Activated naive CD8-positive, alpha-beta T cell treated with anti-CD3 and anti-CD28 coated beads, Interleukin-2, amount 50 U/mL, for 16 hours (primary cell): ENCODE data around the gene TSPAN18.

Experiments used
- DNase-seq: peaks from one replicate; pipeline ENCODE4 v3.0.0-alpha.2; 2020; ENCODE audit warnings: low read depth, low spot score

TSPAN18 gene

DNA sequence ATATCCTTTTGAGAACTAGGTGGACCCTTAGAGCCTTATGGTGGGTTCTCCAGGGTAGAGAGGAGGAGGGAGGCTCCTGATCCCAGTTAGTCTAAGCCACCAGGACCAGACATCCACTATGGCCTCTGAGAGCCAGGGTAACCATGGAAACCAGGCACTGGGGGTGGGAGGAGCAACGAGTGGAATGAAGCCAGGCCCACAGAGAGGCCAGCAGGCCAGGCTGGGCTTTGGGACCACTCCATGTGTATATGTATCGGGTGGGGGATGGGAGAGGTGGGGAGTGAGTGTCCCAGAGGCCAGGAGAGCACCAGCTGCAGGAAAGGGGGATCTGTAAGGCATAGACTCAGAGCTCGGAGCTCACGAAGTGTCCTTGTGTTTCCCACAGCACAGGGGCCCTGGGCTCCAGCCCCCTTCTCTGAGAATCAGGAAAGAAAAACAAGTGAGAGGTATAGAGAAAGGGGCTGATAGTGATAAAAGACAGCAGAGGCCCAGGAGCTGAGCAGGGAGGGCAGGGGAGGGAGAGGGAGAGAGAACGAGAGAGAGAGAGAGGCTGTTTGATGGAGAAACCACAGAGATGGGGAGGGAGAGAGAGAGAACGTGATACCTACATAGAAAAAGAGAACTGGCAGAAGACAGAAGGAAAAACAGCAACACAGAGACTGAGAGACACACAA, 15.5 kb upstream of the TSPAN18 start:
- DNase-seq: no peak

DNA sequence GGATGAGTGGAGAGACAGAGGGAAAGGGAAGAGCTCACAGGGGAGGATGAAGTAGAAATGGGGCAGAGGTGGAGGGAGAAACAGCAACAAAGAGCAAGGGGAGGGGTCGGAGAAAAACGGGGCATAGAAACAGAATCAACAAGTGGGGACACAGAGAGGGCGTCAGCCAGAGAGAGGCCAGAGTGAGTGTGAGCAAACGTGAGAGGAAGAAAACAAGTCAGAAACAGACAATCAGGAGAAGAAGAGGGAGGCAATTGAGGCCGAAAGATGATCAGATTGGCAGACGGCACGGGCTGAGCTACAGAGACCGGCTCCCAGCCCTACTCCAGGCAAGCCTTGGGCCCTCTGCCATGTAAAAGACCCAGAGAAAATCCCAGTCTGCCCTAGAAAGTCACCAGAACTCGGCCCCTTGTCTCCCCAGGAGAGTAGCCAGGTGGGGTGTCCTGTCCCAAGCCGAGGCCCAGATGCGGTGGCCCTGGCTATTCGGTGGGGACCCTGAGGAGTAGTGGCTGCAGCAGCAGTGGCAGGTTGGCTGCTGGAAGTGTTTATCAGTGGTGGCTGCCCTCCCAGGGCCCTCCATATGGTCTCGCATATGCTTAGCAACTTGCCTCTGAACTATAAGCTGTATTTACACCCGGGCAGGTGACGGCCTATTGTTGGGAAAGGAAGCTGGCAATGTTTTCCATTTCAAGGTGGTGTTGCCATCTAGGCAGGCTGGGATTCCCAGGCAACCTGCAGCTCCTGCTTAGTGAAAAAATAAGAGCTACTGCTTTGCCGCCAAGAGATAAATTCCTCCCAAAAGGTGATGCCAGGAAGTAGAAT, 14.8 kb upstream of the TSPAN18 start:
- no peak for DNase-seq

- DNase-seq: no peak
These were observed 13.7 kb upstream of the TSPAN18 start for GRCh38 chr11:44713022-44713421.

DNA sequence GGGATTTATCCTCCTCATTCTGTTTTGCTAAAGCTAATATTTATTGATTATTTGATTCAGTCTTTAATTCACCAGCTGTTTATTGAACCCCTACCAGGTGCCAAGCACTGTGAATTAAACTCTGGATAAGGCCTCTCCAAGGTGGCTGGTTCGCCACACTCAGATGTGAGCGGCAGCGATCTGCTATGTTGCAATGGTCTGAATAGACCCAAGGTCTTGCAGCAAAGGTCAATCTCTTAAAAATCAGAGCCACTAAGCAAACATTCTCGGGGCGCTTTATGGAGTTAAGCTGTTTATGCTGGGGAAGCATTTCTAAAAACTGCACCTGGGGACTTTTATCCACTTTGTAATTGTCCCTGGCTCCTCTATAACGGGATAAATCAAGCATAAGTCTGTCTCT, 10.5 kb upstream of the TSPAN18 start:
- DNase-seq: no peak

GRCh38 chr11:44718057-44718456, 8.7 kb upstream of the TSPAN18 start:
- no peak for DNase-seq

DNA sequence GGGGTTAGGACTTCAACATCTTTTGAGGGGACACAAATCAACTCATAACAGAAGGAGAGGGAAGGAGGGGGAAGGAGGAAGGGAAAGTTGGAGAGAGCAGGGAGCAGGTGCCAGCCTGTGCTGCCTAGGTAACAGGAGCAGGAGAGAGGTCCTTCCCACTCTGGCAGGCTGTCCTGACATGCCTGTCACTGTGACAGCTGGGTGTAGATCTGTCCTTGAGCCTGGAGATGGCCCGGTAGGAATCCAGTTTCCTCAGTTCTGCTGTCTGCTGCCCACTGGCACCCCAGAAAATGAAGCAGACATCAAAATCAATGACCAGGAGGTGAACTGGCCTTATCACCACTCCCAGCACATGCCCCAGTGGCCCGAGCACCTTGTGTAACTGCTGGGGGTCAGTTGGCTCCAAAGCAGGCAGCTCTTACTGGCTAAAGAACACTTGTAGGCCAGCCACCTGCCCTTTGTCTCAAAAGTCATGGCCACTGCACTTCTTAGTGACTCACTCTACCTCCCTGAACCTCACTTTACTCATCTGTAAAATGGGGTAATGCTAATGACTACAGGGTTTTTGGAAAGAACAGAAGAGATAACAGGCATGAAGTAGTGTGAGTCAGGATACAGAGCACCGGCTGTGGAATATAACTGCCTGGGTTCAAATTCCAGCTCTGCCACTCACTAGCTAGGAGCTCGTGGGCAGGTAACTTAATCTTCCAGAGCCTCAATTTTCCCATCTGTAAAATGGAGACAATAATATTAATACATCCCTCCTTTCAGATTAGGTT, 8.0 kb upstream of the TSPAN18 start:
- no peak for DNase-seq

- no peak for DNase-seq
These were observed 1.6 kb upstream of the TSPAN18 start for GRCh38 chr11:44725016-44725685.

DNA sequence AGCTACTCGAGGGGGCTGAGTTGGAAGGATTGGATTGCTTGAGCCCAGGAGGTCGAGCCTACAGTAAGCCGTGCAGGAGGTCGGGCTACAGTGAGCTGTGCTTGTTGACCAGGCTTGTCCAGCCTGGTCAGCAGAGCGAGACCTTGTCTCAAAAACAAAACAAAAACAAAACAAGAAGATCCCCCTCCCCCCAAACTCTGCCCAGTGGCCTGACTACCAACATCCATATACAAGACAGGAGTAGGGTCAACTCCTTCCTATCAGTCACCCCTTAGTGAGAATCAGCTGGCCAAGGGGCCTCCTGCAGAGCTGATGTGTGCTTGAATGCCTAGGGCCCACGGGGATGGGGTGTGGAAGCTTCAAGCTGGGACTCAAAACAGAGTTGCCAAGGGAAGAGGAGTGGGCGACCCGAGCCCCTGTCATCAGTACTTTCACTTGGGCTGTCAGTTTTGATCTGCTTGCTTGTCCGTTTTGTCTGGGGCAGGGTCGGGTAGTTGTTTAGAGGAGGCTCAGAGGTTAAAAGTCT, 942 bp upstream of the TSPAN18 start:
- DNase-seq: no peak

GRCh38 chr11:44727114-44727372, 281 bp downstream of the TSPAN18 start:
- DNase-seq: no peak

DNA sequence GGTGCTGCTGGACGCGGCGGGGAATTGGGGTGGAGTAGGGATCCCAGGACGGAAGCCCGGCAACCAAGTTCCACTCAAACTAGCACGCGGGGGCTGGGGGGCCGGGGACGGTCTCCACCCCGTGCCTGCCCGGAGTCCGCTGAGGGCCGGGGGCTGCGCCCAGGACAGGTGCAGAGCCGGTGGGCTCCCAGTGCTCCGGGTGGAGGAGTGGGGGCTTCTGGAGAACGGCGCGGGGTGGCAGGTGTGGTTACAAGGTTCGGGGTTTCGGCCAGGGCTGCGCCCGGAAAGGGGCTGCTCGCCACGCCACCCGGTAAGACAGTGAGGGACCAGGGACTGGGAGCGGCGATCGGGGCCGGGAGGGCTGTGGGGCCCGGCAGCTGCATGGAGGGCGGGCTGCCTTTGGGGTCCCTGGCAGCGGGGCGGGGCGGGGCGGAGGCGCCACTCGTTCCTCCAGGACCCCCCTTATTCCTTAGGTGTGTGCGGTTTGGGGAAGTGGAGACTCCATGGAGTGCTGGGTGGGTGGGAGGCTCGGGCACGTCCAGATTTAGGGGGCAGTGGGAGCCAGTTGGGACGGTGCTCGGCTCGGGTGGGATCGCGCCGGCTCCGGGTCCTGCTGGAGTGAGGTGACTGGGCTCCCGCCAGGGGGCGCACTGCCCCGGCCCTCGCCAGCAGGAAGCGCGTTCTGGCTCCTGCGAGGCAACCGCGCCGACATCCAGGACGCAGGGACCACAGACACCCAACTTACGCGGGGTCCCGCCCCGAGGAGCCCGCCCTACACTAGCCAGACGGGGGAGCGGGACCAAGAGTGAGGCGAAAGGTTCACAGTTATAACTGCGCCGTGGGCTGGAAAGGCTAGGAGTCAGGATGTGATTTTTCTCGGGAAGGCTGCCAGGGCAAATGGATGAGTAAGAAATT, 868 bp downstream of the TSPAN18 start:
- peak; percentile 53 for DNase-seq

DNA sequence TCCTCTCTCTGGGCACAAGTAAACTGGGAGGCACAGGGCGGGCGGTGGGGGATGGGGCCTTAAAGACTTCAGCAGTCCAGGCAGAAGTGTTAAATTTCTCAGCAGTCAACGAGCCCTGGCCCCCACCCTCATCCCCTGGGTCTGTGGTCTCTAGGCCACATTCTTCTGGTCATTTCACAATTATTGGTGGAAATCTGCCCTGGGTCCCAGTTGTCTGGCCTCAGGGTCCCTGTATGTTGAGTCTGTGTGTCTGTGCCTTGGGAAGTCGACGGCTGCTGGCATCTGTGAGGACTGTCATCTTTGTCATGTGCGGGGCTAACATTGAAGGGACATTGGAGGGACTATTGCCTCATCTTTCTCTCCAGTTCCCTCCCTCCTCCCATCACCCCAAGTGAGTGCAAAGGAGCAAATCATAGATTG, 1.7 kb downstream of the TSPAN18 start:
- no peak for DNase-seq

DNA sequence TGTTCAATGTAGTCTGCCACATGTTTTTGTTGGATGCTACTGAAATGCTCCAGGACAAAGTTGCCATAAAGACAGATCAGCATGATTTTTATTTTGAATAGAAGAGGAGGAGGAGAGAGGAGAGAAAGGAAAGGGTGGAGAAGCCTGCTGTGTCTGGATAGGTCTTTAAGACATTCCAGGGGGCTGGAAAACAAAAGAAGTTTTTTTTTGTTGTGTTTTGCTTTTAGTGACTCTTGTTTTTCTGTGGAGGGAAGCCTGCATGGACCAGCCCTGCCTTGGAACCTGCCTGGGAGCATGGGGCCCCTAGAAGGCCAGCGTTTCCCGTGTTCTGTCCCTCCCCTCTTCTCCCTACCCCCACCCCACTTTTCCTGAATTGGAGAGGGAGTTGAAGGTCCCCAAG, 2.3 kb downstream of the TSPAN18 start:
- DNase-seq: no peak

GRCh38 chr11:44729713-44730112, 3.0 kb downstream of the TSPAN18 start:
- DNase-seq: no peak

GRCh38 chr11:44730775-44731174, 4.0 kb downstream of the TSPAN18 start:
- no peak for DNase-seq

- DNase-seq: no peak
These were observed 5.1 kb downstream of the TSPAN18 start for GRCh38 chr11:44731685-44732430.

DNA sequence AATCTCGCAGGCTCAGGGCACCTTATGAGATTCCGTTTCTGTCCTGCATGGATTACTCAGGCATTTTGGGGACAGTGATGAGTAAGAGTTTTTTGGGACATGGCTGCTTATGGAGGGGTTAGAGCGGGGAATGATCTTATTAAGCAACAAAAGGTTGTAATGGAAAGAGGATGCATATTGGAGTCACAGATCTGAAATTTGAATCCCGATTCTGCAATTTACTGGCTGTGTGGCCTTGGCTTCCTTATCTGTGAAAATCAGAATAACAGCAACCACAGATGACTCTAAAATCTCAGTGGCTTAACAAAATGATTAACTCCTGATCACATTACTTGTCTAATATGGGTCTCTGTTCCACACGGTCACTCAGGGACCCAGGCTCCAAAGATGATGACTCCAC, 5.8 kb downstream of the TSPAN18 start:
- DNase-seq: no peak

- no peak for DNase-seq
These were observed 7.1 kb downstream of the TSPAN18 start for GRCh38 chr11:44733877-44734276.

DNA sequence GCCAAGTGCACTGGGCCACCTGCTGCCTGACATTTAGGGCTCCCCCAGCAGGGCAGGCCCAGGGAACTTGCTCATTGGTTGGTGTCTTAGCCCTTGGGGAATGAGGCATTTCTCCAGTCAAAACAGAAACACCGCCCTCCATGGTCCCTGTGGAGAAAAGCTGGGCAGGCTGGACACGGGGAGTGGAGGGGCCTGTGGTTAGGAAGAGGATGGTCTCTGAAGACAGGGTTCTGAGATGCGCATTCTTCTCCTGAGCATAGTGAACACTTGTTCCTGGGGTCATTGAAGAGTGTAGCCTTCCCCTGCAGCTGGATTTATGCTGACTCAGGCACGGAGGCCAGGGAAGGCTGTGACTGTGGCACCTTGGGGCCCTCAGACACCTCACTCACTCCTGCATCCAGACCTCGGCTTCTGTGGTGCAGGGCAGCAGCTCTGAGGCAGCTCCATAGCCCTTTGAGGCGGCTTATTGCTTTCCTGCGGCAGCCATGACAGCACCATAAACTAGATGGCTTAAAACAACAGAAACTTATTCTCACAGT, 8.2 kb downstream of the TSPAN18 start:
- no peak for DNase-seq

- no peak for DNase-seq
These were observed 10.0 kb downstream of the TSPAN18 start for GRCh38 chr11:44736791-44737190.
